NK-92 (cell line): ENCODE measurements around the gene AFAP1L1.

ENCODE experiments used
- DNase-seq: peaks from one replicate; lab custom pipeline; 2025; ENCODE audit not compliant: unreplicated experiment; lab: John Stamatoyannopoulos, UW

Gene AFAP1L1

GRCh38 chr5:149283626-149284480 lies 12.2 kb downstream of the AFAP1L1 start:
- DNase-seq = no peak

- DNase-seq = no peak
Observed at GRCh38 chr5:149284501-149284900, 12.8 kb downstream of the AFAP1L1 start.

- DNase-seq = no peak
Observed at GRCh38 chr5:149285153-149285552, 13.5 kb downstream of the AFAP1L1 start.

GRCh38 chr5:149288436-149288835 lies 16.8 kb downstream of the AFAP1L1 start:
- no peak for DNase-seq

GRCh38 chr5:149289301-149289700 lies 17.6 kb downstream of the AFAP1L1 start:
- DNase-seq = no peak

GRCh38 chr5:149294872-149295829 lies 23.5 kb downstream of the AFAP1L1 start:
- DNase-seq = no peak

GRCh38 chr5:149297340-149298025 lies 25.8 kb downstream of the AFAP1L1 start:
- DNase-seq = no peak

GRCh38 chr5:149298163-149298562 lies 26.5 kb downstream of the AFAP1L1 start:
- DNase-seq = no peak

- no peak for DNase-seq
Observed at GRCh38 chr5:149298842-149299404, 27.3 kb downstream of the AFAP1L1 start.

- DNase-seq = no peak
Observed at GRCh38 chr5:149299451-149300054, 27.9 kb downstream of the AFAP1L1 start.

GRCh38 chr5:149300441-149300840 lies 28.8 kb downstream of the AFAP1L1 start:
- no peak for DNase-seq

- DNase-seq = no peak
Observed at GRCh38 chr5:149301049-149301743, 29.5 kb downstream of the AFAP1L1 start.

- DNase-seq = no peak
Observed at GRCh38 chr5:149301744-149302380, 30.2 kb downstream of the AFAP1L1 start.

GRCh38 chr5:149302641-149303040 lies 31.0 kb downstream of the AFAP1L1 start:
- DNase-seq = no peak

- DNase-seq = no peak
Observed at GRCh38 chr5:149303210-149303609, 31.6 kb downstream of the AFAP1L1 start.

GRCh38 chr5:149304195-149305078 lies 32.8 kb downstream of the AFAP1L1 start:
- DNase-seq = no peak

GRCh38 chr5:149309354-149309753 lies 37.7 kb downstream of the AFAP1L1 start:
- no peak for DNase-seq

- no peak for DNase-seq
Observed at GRCh38 chr5:149310488-149310887, 38.8 kb downstream of the AFAP1L1 start.
